WTC11 (cell line): ENCODE data around the gene FZD10. TPM values are rescaled to one million over a fixed set of nuclear protein-coding genes. Genes with fewer than 3 reads are reported as not detected.

Experiments used
- ATAC-seq: fragments of 200-7000 bp; cut with Tn5 transposase; 2 replicates; pipeline ENCODE4 v1.10.0; 2021; ENCODE audit warnings: mild to moderate bottlenecking, moderate library complexity
- CTCF ChIA-PET: fragments of 300-600 bp; sonication (Branson Sonifier 250); formaldehyde crosslinking; loops from one replicate; lab custom pipeline; 2021; ENCODE audit warnings: antibody characterized with exemption; lab: Charles Lee
- POLR2A ChIA-PET: fragments of 350-600 bp; sonication (Branson Sonifier 250); formaldehyde crosslinking; loops from one replicate; lab custom pipeline; 2021; ENCODE audit warnings: antibody characterized with exemption; lab: Charles Lee
- DNase-seq: peaks from one replicate; pipeline ENCODE4 v3.0.0; 2021; ENCODE audit warnings: low spot score
- H3K27ac Mint-ChIP-seq: 2 replicates; pipeline ENCODE4 v1.8.0; 2021; ENCODE audit warnings: mixed read lengths
- H3K27me3 Mint-ChIP-seq: 2 replicates; pipeline ENCODE4 v1.8.0; 2021; ENCODE audit warnings: low read depth, mild to moderate bottlenecking, moderate library complexity, mixed read lengths
- H3K36me3 Mint-ChIP-seq: 2 replicates; pipeline ENCODE4 v1.8.0; 2021; ENCODE audit warnings: mixed read lengths
- H3K4me1 Mint-ChIP-seq: 2 replicates; pipeline ENCODE4 v1.8.0; 2022; ENCODE audit warnings: mixed read lengths
- H3K4me3 Mint-ChIP-seq: 2 replicates; pipeline ENCODE4 v1.8.0; 2021; ENCODE audit warnings: mild to moderate bottlenecking, moderate library complexity, mixed read lengths
- H3K9me3 Mint-ChIP-seq: 2 replicates; pipeline ENCODE4 v1.8.0; 2021; ENCODE audit warnings: mixed read lengths
- AFF4 ChIP-seq: sonication (generic); formaldehyde crosslinking; IDR thresholded peaks from 2 replicates; pipeline ENCODE4 v1.8.1; 2023; ENCODE audit warnings: mild to moderate bottlenecking, missing genetic modification reagents, borderline replicate concordance
- ARID4B ChIP-seq: sonication (generic); formaldehyde crosslinking; IDR thresholded peaks from 2 replicates; pipeline ENCODE4 v1.8.0; 2023; ENCODE audit warnings: missing genetic modification reagents, mild to moderate bottlenecking, borderline replicate concordance
- ATF1 ChIP-seq: sonication (generic); formaldehyde crosslinking; IDR thresholded peaks from 2 replicates; pipeline ENCODE4 v1.8.1; 2023; ENCODE audit warnings: mild to moderate bottlenecking, moderate library complexity, missing genetic modification reagents
- GABPB1 ChIP-seq: sonication (generic); formaldehyde crosslinking; IDR thresholded peaks from 2 replicates; pipeline ENCODE4 v1.8.1; 2023; ENCODE audit warnings: mild to moderate bottlenecking, missing genetic modification reagents
- GRHL2 ChIP-seq: fragments of 250-450 bp; sonication (Bioruptor Pico); IDR thresholded peaks from 2 replicates; pipeline ENCODE4 v1.8.0; 2022; ENCODE audit warnings: mild to moderate bottlenecking, moderate library complexity; ENCODE audit not compliant: insufficient replicate concordance, severe bottlenecking
- HMGXB4 ChIP-seq: sonication (generic); formaldehyde crosslinking; IDR thresholded peaks from 2 replicates; pipeline ENCODE4 v1.8.1; 2023; ENCODE audit warnings: mild to moderate bottlenecking, moderate library complexity, missing genetic modification reagents
- MAX ChIP-seq: sonication (generic); formaldehyde crosslinking; IDR thresholded peaks from 2 replicates; pipeline ENCODE4 v1.8.0; 2022; ENCODE audit warnings: mild to moderate bottlenecking, missing genetic modification reagents
- NFATC4 ChIP-seq: fragments of 250-450 bp; sonication (Bioruptor Pico); IDR thresholded peaks from 2 replicates; pipeline ENCODE4 v1.9.0; 2021; ENCODE audit warnings: mild to moderate bottlenecking
- RELA ChIP-seq: sonication (generic); formaldehyde crosslinking; IDR thresholded peaks from 2 replicates; pipeline ENCODE4 v1.8.1; 2022; ENCODE audit warnings: missing genetic modification reagents, mild to moderate bottlenecking, borderline replicate concordance
- RORB ChIP-seq: fragments of 250-450 bp; sonication (Bioruptor Pico); IDR thresholded peaks from 2 replicates; pipeline ENCODE4 v1.9.0; 2021; ENCODE audit warnings: mild to moderate bottlenecking
- STAT6 ChIP-seq: sonication (generic); formaldehyde crosslinking; conservative IDR thresholded peaks from 2 replicates; pipeline ENCODE4 v1.8.1; 2023; ENCODE audit warnings: mild to moderate bottlenecking, low read depth, missing genetic modification reagents, moderate library complexity
- USF2 ChIP-seq: sonication (generic); formaldehyde crosslinking; IDR thresholded peaks from 2 replicates; pipeline ENCODE4 v1.8.1; 2023; ENCODE audit warnings: mild to moderate bottlenecking, missing genetic modification reagents, moderate library complexity
- ZBTB43 ChIP-seq: sonication (generic); formaldehyde crosslinking; IDR thresholded peaks from 2 replicates; pipeline ENCODE4 v1.8.1; 2023; ENCODE audit warnings: mild to moderate bottlenecking, missing genetic modification reagents
- ZNF263 ChIP-seq: sonication (generic); formaldehyde crosslinking; IDR thresholded peaks from 2 replicates; pipeline ENCODE4 v1.8.1; 2022; ENCODE audit warnings: low read depth, mild to moderate bottlenecking, moderate library complexity, missing genetic modification reagents
- ZNF317 ChIP-seq: sonication (generic); formaldehyde crosslinking; IDR thresholded peaks from 2 replicates; pipeline ENCODE4 v1.8.1; 2023; ENCODE audit warnings: low read depth, mild to moderate bottlenecking, moderate library complexity, missing genetic modification reagents, borderline replicate concordance
- ZNF416 ChIP-seq: fragments of 250-450 bp; sonication (Bioruptor Pico); IDR thresholded peaks from 2 replicates; pipeline ENCODE4 v1.9.0; 2021; ENCODE audit warnings: mild to moderate bottlenecking, inconsistent platforms
- total RNA-seq: library from RNA; stranded (reverse); gene quantifications from 3 replicates; pipeline ENCODE4 v1.2.3, GENCODE V29; 2021

Gene FZD10
- total RNA-seq, 1 experiment from 2014 or later, result 1.1 TPM

GRCh38 chr12:130214686-130215395 lies 52.6 kb downstream of the FZD10 start:
- ATAC-seq, result no peak
- peaks cover 17% of the 10 kb centered on the region for H3K4me1 Mint-ChIP-seq
- H3K27ac Mint-ChIP-seq, result no peak overlapping the region
- DNase-seq, result no peak
- TF ChIP-seq STAT6 (CRISPR knock-in tag) (no peak), GRHL2 (CRISPR knock-in tag) (no peak), ZNF263 (CRISPR knock-in tag) (no peak), ZNF317 (CRISPR knock-in tag) (no peak), ARID4B (CRISPR knock-in tag) (no peak), ZNF416 (CRISPR knock-in tag) (no peak), USF2 (CRISPR knock-in tag) (no peak), HMGXB4 (no peak), RELA (CRISPR knock-in tag) (no peak), GABPB1 (CRISPR knock-in tag) (no peak), NFATC4 (CRISPR knock-in tag) (no peak), AFF4 (CRISPR knock-in tag) (no peak), RORB (CRISPR knock-in tag) (no peak), MAX (CRISPR knock-in tag) (no peak), ZBTB43 (CRISPR knock-in tag) (no peak), ATF1 (CRISPR knock-in tag) (no peak)
- ChIA-PET CTCF (interaction anchor here (0.6 to 1.1 kb wide), 3 partner anchors 66 to 201 kb away, joined by 3 to 4 read pairs (median 4); no protein-coding TSS in a partner anchor), POLR2A (no interaction called here)
- H3K4me3 Mint-ChIP-seq, result no peak overlapping the region
- H3K27me3 Mint-ChIP-seq, result peaks cover 66% of the 10 kb centered on the region
- H3K36me3 Mint-ChIP-seq, result peaks cover 58% of the 10 kb centered on the region
- peaks cover 70% of the 10 kb centered on the region for H3K9me3 Mint-ChIP-seq
